Suppressor macrophage treated with lipopolysaccharide for 4 hours (primary cell): ENCODE results near the gene PYGM.
"Not testable (repeated sequence)": the region's sequence is repeated elsewhere in the genome, so short reads cannot be mapped to it uniquely, and the experiment has no call there.

Experiments
- DNase-seq: peaks from one replicate; pipeline ENCODE4 v3.0.0-alpha.2; 2020

PYGM gene

GRCh38 chr11:64715110-64715509, 44.7 kb downstream of the PYGM start:
- DNase-seq, result no peak

DNA sequence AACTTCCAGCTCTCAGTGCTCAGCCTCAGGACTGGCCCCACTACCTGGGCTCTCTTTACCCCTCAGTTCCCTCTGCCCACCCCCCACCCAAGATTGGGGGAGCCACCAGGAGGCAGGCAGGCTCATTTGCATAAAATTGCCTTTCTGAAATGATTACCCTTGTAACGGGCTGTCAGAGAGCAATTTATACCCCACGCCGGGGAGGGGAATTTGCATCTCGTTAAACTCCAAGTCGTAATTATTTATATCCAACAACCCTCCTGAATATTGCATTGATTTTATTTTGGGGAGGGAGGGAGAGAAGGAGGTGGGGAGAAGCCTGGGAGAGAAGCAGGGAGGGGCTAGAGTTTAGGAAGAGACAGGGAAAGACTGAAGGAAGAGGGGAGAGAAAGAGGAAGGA, 45.1 kb downstream of the PYGM start:
- no peak for DNase-seq

- DNase-seq, result no peak
Measured at GRCh38 chr11:64713781-64714363, 45.9 kb downstream of the PYGM start.

DNA sequence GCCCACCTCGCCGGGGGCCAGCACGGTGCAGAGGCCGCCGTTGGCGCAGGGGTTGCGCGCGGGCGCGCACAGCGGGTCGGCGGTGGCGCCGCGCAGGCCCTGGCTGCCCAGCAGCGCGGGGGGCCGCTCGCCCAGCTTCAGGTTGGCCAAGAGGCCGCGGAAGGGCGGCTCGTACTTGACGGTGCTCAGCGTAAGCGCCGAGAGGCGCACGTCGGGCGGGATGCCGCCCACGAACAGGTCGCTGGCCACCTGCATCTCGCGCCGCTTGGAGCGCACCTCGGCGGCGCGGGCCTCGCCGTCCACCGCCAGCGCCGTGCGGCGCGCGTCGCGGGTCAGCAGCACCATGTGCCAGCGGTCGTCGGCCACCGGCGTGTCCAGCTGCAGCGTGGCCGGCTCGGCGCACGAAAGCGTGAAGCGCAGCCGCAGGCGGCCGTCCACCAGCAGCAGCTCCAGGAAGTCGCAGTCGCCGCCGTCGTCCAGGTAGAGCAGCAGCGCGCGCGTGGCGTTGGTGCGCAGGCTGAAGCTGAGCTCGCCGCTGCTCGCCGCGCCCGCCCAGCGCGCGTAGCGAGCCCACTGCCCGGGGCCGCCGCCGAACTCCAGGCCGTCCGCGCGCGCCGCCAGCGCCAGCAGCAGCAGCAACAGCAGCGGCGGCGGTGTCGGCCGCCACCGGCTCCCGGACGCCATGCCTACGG, 46.6 kb downstream of the PYGM start:
- no peak for DNase-seq

DNA sequence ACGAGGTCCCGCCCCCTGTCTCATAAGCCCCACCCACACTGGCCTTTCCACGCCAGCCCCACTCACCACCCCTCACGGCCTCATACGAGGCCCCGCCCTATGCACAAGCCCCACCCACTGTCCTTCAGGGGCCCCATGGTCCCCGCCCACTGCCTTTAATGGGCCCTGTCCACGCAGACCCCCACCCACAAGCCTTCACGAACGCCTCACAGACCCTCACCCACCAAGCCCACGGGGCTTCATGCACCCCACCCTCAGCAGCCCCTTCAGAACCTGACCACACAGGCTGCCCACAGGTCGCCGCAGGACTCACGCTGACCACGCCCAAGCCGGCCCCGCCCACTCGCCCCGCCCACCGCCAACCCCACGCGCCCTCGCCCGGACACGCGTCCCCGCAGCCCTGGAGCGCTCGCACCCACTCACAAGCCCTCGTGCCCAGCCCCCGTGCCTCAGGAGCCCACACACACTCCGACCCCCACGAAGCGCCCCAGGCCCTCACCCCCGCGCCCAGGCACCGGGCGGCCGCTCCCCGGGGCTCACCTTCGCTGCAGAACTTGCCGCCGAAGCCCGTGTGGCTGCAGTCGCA, 47.3 kb downstream of the PYGM start:
- DNase-seq, result no peak

- DNase-seq, result no peak
Measured at GRCh38 chr11:64711956-64712362, 47.8 kb downstream of the PYGM start.

DNA sequence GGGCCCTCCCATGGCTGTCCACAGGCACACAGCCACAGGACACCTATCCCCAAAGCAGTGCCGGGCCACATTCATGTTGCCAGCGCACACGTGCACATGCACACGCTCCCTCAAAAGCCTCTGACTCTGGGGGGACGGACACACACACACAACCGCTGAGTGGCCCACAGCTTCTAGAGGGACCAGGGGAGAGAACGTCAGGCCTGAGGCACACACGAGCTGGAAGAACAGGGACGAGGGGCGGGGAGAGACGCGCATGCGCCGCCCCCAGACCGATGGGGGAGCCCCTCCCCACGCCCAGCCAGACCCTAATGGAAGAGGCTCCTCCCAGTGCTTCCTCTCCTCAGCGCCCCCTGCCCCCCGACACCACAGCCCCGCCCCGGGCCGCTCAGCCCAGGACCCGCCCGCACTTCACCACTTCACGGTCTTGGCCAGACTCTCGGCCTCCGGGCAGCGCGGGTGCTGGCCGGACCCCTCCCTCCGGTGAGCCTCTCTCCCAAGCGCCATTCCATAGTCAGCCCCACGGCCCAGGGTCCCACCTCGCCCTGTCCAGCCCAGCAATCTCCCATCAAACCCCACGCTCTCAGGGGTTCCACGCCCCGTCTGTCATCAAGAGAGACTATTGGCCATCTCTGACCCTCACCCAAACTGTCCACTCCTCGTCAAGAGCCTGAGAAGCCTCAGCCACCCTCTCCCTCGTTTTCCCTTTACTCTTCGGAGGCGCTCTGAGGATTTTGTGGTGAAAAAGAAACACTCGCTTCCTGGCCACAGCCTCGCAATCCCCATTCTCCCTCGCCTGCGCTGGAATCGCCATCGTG, 48.4 kb downstream of the PYGM start:
- no peak for DNase-seq

- no peak for DNase-seq
Measured at GRCh38 chr11:64710418-64711137, 49.2 kb downstream of the PYGM start.

DNA sequence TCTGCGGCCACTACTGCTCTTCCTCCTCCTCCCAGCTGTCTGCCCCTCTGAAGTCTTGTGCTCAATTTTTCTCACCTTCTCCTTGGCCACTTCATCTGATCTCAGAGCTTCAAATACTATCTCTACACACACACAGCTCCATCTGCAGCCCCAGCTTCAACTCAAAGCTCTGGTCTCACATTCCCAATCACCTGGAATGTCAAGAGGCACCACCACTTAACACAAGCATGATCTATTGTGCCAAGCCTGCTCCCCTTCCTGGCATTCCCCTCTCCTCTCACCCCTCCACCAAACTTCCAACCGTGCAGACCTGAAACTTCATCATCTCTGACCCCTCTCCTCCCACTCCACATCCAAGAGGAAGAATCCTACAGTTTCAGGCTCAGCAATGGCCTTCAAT, 54.3 kb downstream of the PYGM start:
- DNase-seq, result no peak

DNA sequence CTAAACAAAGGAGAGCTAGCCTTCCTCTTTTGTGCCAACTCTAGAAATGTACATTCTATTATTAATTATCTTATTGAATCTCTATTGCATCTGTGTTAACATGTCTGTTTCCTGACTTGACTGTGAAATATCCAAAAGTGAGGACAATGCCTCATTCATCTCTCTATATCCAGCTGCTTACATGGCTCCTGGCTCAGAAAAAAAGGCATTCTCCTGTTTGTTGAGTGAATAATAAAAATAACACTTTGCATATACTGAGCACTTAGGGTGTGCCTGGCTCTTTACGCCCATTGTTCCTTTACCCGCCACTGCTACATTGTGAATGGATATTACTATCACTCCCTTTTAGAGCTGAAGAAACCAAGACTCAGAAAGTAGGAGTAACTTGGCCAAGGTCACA, 56.7 kb downstream of the PYGM start:
- DNase-seq, result no peak

DNA sequence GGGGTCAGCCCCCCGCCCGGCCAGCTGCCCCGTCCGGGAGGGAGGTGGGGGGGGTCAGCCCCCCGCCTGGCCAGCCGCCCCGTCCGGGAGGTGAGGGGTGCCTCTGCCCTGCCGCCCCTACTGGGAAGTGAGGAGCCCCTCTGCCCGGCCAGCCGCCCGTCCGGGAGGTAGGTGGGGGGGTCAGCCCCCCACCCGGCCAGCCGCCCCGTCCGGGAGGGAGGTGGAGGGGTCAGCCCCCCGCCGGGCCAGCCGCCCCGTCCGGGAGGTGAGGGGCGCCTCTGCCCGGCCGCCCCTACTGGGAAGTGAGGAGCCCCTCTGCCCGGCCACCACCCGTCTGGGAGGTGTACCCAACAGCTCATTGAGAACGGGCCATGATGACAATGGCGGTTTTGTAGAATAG, 57.8 kb downstream of the PYGM start:
- DNase-seq, result not testable (repeated sequence)

- no peak for DNase-seq
Measured at GRCh38 chr11:64698427-64698826, 61.3 kb downstream of the PYGM start.

GRCh38 chr11:64697663-64698375, 62.0 kb downstream of the PYGM start:
- no peak for DNase-seq
